NT2/D1 (cell line): ENCODE results near the gene COL1A2.

Experiments
- DNase-seq: peaks from one replicate; pipeline ENCODE4 v3.0.0-alpha.2; 2011; ENCODE audit warnings: low read depth, low spot score
- H3K27me3 ChIP-seq: 2 replicates; pipeline ENCODE4 v1.6.0; 2011; ENCODE audit warnings: mild to moderate bottlenecking; ENCODE audit not compliant: insufficient read length, insufficient read depth
- H3K36me3 ChIP-seq: 2 replicates; pipeline ENCODE4 v1.6.1; 2011; ENCODE audit warnings: mild to moderate bottlenecking, low read length, mixed read lengths; ENCODE audit not compliant: insufficient read depth, insufficient read length
- H3K4me1 ChIP-seq: 2 replicates; pipeline ENCODE4 v1.5.1; 2011; ENCODE audit not compliant: insufficient read depth, insufficient read length
- H3K4me3 ChIP-seq: 2 replicates; pipeline ENCODE4 v1.5.1; 2011; ENCODE audit warnings: low read depth; ENCODE audit not compliant: insufficient read length
- H3K9ac ChIP-seq: 2 replicates; pipeline ENCODE4 v1.6.0; 2011; ENCODE audit warnings: low read depth; ENCODE audit not compliant: insufficient read length
- H3K9me3 ChIP-seq: 2 replicates; pipeline ENCODE4 v1.5.1; 2011; ENCODE audit warnings: mild to moderate bottlenecking, low read length; ENCODE audit not compliant: insufficient read depth
- SUZ12 ChIP-seq: IDR thresholded peaks from 2 replicates; pipeline ENCODE4 v1.6.1; 2011; ENCODE audit not compliant: insufficient read length, insufficient read depth; ENCODE audit errors: extremely low read depth
- YY1 ChIP-seq: IDR thresholded peaks from 2 replicates; pipeline ENCODE4 v1.6.1; 2011; ENCODE audit not compliant: insufficient read length, insufficient read depth
- ZNF274 ChIP-seq: IDR thresholded peaks from 2 replicates; pipeline ENCODE4 v1.6.1; 2011; ENCODE audit warnings: mild to moderate bottlenecking, low read depth, low read length

The COL1A2 gene

DNA sequence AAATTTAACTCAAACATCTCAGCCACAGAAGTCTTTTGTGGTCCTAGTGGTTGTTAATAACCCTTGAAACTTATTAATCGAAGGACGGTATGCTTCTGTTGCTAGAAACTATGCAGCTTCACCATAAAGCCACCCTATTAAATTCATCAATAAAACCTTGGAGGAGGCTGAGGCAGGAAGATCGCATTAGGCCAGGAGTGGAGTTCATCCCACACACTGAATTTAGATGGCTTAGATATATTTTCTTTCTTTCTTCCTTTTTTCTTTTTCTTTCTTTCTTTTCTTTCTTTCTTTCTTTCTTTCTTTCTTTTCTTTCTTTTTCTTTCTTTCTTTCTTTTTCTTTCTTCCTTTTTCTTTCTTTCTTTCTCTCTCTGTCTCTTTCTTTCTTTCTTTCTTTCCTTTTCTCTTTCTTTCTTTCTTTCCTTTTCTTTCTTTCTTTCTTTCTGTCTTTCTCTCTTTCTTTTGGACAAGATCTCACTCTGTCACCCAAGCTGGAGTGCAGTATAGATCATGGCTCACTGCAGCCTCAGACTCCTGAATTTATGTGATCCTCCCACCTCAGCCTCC lies 84.0 kb downstream of the COL1A2 start:
- no peak overlapping the region for H3K9ac ChIP-seq
- TF ChIP-seq ZNF274 (no peak), YY1 (no peak), SUZ12 (no peak)
- no peaks in the 10 kb centered on the region for H3K9me3 ChIP-seq
- no peak overlapping the region for H3K4me3 ChIP-seq
- no peak for DNase-seq
- H3K27me3 ChIP-seq = no peaks in the 10 kb centered on the region
- no peaks in the 10 kb centered on the region for H3K4me1 ChIP-seq
- no peaks in the 10 kb centered on the region for H3K36me3 ChIP-seq
